Measurements from ENCODE around the gene SLC1A5. TPM values are rescaled to one million over a fixed set of nuclear protein-coding genes. Genes with fewer than 3 reads are reported as not detected.

SLC1A5 gene
- total and polyA plus RNA-seq, 4 donors, result 38.2 to 216 (median 106) TPM

DNA sequence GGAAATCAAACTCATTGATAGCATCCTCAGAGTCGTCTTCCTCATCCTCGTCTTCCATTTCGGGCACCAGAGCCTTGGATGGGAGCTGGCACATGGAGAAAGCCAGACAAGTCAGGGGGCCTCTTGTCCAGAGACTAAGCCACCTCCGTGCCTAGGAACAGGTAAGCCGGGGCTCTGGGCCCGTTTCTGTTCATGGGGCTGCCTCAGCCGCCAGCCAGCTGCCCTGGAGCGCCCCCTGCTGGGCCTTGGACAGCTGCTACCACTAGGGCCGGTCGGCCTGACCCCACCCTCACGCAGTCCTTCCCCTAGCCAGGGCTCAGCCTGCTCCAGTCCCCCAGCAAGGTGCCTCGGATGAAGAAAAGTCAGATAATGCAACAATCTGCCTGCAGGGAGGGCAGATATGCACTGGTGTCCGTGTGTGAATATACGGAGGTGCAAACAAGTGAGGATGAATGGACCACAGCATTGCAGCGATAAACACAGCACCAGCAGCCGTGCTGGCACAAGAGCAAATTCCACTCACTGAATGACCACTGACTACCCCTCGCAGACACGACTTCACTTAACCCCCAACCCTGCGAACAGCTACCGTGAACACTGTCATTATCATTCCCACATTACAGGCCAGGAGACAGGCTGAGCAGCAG, 59.6 kb downstream of the SLC1A5 start:
- no peak overlapping the region for H3K9ac ChIP-seq (ENCODE audit: insufficient read depth in 1 of 2, low read length in 2 of 2)
- H3K27ac ChIP-seq (ENCODE audit: low read depth in 1 of 2, low read length in 1 of 2), result peak overlapping the region in 1 of 2 donors; percentile 50
- 42 to 45% methylated on average over 19 to 20 of the region's 20 CpGs for WGBS, 2 donors
- no peaks in the 10 kb centered on the region for H3K27me3 ChIP-seq (ENCODE audit: control insufficient read depth in 3 of 3, insufficient read depth in 3 of 3, low read length in 2 of 3)
- no peaks in the 10 kb centered on the region for H3K9me3 ChIP-seq (ENCODE audit: control insufficient read depth in 4 of 4, insufficient read depth in 3 of 4, low read length in 3 of 4)
- DNase-seq (peak; percentile 53 to 67 (median 65)), ATAC-seq (ENCODE audit: insufficient read depth, low FRiP score) (peak; percentile 51)
- no peak overlapping the region for H3K4me3 ChIP-seq
- peaks cover 0 to 6% (median 0%) of the 10 kb centered on the region in 5 donors for H3K4me1 ChIP-seq (ENCODE audit: control insufficient read depth in 5 of 5, insufficient read depth in 5 of 5, low read length in 5 of 5)
- TF ChIP-seq, protein P1, sequence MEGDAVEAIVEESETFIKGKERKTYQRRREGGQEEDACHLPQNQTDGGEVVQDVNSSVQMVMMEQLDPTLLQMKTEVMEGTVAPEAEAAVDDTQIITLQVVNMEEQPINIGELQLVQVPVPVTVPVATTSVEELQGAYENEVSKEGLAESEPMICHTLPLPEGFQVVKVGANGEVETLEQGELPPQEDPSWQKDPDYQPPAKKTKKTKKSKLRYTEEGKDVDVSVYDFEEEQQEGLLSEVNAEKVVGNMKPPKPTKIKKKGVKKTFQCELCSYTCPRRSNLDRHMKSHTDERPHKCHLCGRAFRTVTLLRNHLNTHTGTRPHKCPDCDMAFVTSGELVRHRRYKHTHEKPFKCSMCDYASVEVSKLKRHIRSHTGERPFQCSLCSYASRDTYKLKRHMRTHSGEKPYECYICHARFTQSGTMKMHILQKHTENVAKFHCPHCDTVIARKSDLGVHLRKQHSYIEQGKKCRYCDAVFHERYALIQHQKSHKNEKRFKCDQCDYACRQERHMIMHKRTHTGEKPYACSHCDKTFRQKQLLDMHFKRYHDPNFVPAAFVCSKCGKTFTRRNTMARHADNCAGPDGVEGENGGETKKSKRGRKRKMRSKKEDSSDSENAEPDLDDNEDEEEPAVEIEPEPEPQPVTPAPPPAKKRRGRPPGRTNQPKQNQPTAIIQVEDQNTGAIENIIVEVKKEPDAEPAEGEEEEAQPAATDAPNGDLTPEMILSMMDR (IDR thresholded peaks at IDR 0.05; ENCODE audit: control extremely low read depth, extremely low read depth), result peak; percentile 87
- H3K36me3 ChIP-seq (ENCODE audit: control insufficient read depth in 4 of 4, insufficient read depth in 4 of 4, low read length in 4 of 4), result peaks cover 10 to 83% (median 60%) of the 10 kb centered on the region in 4 donors

DNA sequence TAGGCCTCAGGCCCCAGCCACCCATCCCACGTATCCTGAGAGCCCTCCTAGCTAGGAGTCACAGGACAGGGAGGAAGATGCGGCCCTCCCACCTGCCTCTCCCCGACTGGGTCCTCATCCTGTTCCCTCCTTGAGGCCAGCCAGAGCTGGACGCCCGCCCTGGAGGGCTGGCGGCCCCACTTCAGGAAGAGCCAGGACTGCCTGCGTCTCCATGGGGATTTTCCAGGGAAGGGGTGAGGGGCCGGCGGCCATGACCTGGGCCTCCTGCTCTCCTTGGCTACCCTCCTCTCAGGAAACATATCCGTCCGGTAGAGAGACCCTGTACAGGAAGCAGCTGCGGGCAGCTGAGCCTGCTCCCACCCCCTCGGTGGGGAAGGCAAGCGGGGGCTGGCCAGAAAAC, 60.2 kb downstream of the SLC1A5 start:
- H3K36me3 ChIP-seq (ENCODE audit: control insufficient read depth in 4 of 4, insufficient read depth in 4 of 4, low read length in 4 of 4), result peaks cover 10 to 86% (median 58%) of the 10 kb centered on the region in 4 donors
- H3K9me3 ChIP-seq (ENCODE audit: control insufficient read depth in 4 of 4, insufficient read depth in 3 of 4, low read length in 3 of 4), result no peaks in the 10 kb centered on the region
- no peak overlapping the region for H3K4me3 ChIP-seq
- ATAC-seq (ENCODE audit: insufficient read depth, low FRiP score), result peak; percentile 5
- WGBS, 2 donors, result 56 to 61% methylated on average over 11 to 14 of the region's 14 CpGs
- TF ChIP-seq, protein P1 (IDR thresholded peaks at IDR 0.05; ENCODE audit: control extremely low read depth, extremely low read depth), result no peak
- H3K27ac ChIP-seq (ENCODE audit: low read depth in 1 of 2, low read length in 1 of 2), result peak overlapping the region in 1 of 2 donors; percentile 50
- peaks cover 0 to 6% (median 0%) of the 10 kb centered on the region in 5 donors for H3K4me1 ChIP-seq (ENCODE audit: control insufficient read depth in 5 of 5, insufficient read depth in 5 of 5, low read length in 5 of 5)
- H3K27me3 ChIP-seq (ENCODE audit: control insufficient read depth in 3 of 3, insufficient read depth in 3 of 3, low read length in 2 of 3), result no peaks in the 10 kb centered on the region
- peak in 2 of 3 donors; percentile 43 to 67 for DNase-seq
- no peak overlapping the region for H3K9ac ChIP-seq (ENCODE audit: insufficient read depth in 1 of 2, low read length in 2 of 2)

DNA sequence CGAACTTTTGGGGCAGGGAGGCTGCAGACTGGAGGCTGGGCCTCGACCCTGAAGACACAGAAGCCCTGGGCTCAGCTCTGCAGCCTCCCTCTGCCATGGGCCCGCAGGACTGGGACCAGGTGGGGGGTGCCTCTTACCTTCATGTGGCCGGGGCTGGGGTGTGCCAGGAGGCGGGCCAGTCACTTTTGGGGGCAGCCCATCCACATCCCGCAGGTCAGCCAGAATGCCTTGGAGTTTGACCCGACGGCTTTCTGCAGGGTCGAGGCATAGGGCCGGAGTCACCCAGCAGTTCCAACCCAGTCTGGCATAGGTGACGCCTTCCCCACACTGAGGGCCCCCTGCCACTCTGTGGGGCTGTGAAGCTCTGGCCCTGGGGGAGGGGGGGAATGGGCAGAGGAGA, 60.6 kb downstream of the SLC1A5 start:
- Histone ChIP-seq H3K36me3 (ENCODE audit: control insufficient read depth in 4 of 4, insufficient read depth in 4 of 4, low read length in 4 of 4) (peaks cover 9 to 85% (median 56%) of the 10 kb centered on the region in 4 donors), H3K27me3 (ENCODE audit: control insufficient read depth in 3 of 3, insufficient read depth in 3 of 3, low read length in 2 of 3) (no peaks in the 10 kb centered on the region), H3K9ac (ENCODE audit: insufficient read depth in 1 of 2, low read length in 2 of 2) (no peak overlapping the region), H3K9me3 (ENCODE audit: control insufficient read depth in 4 of 4, insufficient read depth in 3 of 4, low read length in 3 of 4) (no peaks in the 10 kb centered on the region), H3K27ac (ENCODE audit: low read depth in 1 of 2, low read length in 1 of 2) (peak overlapping the region in 1 of 2 donors; percentile 50), H3K4me1 (ENCODE audit: control insufficient read depth in 5 of 5, insufficient read depth in 5 of 5, low read length in 5 of 5) (peaks cover 0 to 6% (median 0%) of the 10 kb centered on the region in 5 donors), H3K4me3 (no peak overlapping the region)
- TF ChIP-seq, protein P1 (IDR thresholded peaks at IDR 0.05; ENCODE audit: control extremely low read depth, extremely low read depth), result no peak
- DNase-seq, result no peak
- WGBS, 2 donors, result 83 to 91% methylated on average over 11 of the region's 11 CpGs
- ATAC-seq (ENCODE audit: insufficient read depth, low FRiP score), result no peak
